Smooth muscle cell (in vitro differentiated cells): ENCODE measurements around the gene FAM168B. TPM values are rescaled to one million over a fixed set of nuclear protein-coding genes. Genes with fewer than 3 reads are reported as not detected.

Experiments
- DNase-seq: peaks from one replicate; lab custom pipeline; 2025; ENCODE audit not compliant: unreplicated experiment; lab: John Stamatoyannopoulos, UW
- H2AFZ ChIP-seq: fragments of 200-600 bp; sonication (generic); 2 replicates; pipeline ENCODE4 v1.6.0; 2016; ENCODE audit warnings: antibody characterized with exemption, low read depth, mild to moderate bottlenecking
- H3F3A ChIP-seq: fragments of 200-600 bp; sonication (generic); 2 replicates; pipeline ENCODE4 v1.6.0; 2017; ENCODE audit warnings: antibody characterized with exemption, low read depth
- H3K27ac ChIP-seq: fragments of 200-600 bp; sonication (generic); 2 replicates; pipeline ENCODE4 v1.5.1; 2016; ENCODE audit warnings: low read depth, mild to moderate bottlenecking
- H3K27me3 ChIP-seq: fragments of 200-600 bp; sonication (generic); 2 replicates; pipeline ENCODE4 v1.6.1; 2016; ENCODE audit warnings: low read depth, mild to moderate bottlenecking
- H3K36me3 ChIP-seq: fragments of 200-600 bp; sonication (generic); 2 replicates; pipeline ENCODE4 v1.5.1; 2016; ENCODE audit warnings: low read depth
- H3K4me1 ChIP-seq: fragments of 200-600 bp; sonication (generic); 2 replicates; pipeline ENCODE4 v1.5.1; 2016; ENCODE audit warnings: low read depth
- H3K4me2 ChIP-seq: fragments of 200-600 bp; sonication (generic); 2 replicates; pipeline ENCODE4 v1.6.0; 2016; ENCODE audit warnings: mild to moderate bottlenecking
- H3K4me3 ChIP-seq: fragments of 200-600 bp; sonication (generic); 2 replicates; pipeline ENCODE4 v1.5.1; 2016; ENCODE audit warnings: mild to moderate bottlenecking
- H3K79me2 ChIP-seq: fragments of 200-600 bp; sonication (generic); 2 replicates; pipeline ENCODE4 v1.6.0; 2016; ENCODE audit warnings: low read depth, mild to moderate bottlenecking
- H3K9ac ChIP-seq: fragments of 200-600 bp; sonication (generic); 2 replicates; pipeline ENCODE4 v1.6.0; 2016; ENCODE audit warnings: low read depth
- H3K9me3 ChIP-seq: fragments of 200-600 bp; sonication (generic); replicated peaks from 2 replicates; pipeline ENCODE4 v1.5.1; 2016; ENCODE audit warnings: low read depth
- H4K20me1 ChIP-seq: fragments of 200-600 bp; sonication (generic); 2 replicates; pipeline ENCODE4 v1.6.0; 2016; ENCODE audit warnings: low read depth
- CTCF ChIP-seq: fragments of 200-600 bp; sonication (generic); IDR thresholded peaks from 2 replicates; pipeline ENCODE4 v1.5.1; 2017; ENCODE audit warnings: borderline replicate concordance, mild to moderate bottlenecking, antibody characterized with exemption; ENCODE audit not compliant: insufficient read depth, poor library complexity, severe bottlenecking
- WGBS: methylation state at CpG from one replicate; pipeline ENCODE4 v1.1.7; 2016; ENCODE audit warnings: low lambda C conversion rate; 5-methylcytosine and 5-hydroxymethylcytosine counted together
- polyA plus RNA-seq: library from polyadenylated mRNA; unstranded; fragments of >200 nt; fragmentation: Nextera tagmentation; extraction: Ambion mirVana; gene quantifications from 2 replicates; pipeline ENCODE4 v1.2.1, GENCODE V29; 2016
- total RNA-seq: library from RNA; depleted of rRNA; stranded (reverse); fragments of >200 nt; gene quantifications from 2 replicates; pipeline ENCODE4 v1.2.3, GENCODE V29; 2014

Gene FAM168B
- total and polyA plus RNA-seq, 2 experiments from 2014 or later, result 46.6 to 113 TPM

- WGBS, result 95% methylated on average over 2 of the region's 2 CpGs
- no peak for DNase-seq
- no peaks in the 10 kb centered on the region for H4K20me1 ChIP-seq
- no peak overlapping the region for H3K4me2 ChIP-seq
- H3K9me3 ChIP-seq, result no peaks in the 10 kb centered on the region
- no peak overlapping the region for H3K27ac ChIP-seq
- H3K9ac ChIP-seq, result no peak overlapping the region
- no peak overlapping the region for H2AFZ ChIP-seq
- H3K4me3 ChIP-seq, result no peak overlapping the region
- no peak for TF ChIP-seq CTCF
- H3K36me3 ChIP-seq, result no peaks in the 10 kb centered on the region
- no peaks in the 10 kb centered on the region for H3F3A ChIP-seq
- H3K4me1 ChIP-seq, result no peaks in the 10 kb centered on the region
- no peaks in the 10 kb centered on the region for H3K79me2 ChIP-seq
- no peaks in the 10 kb centered on the region for H3K27me3 ChIP-seq
Observed at GRCh38 chr2:131006561-131006960, 86.7 kb downstream of the FAM168B start.

GRCh38 chr2:131005216-131005935 is 87.9 kb downstream of the FAM168B start:
- H3K9me3 ChIP-seq, result no peaks in the 10 kb centered on the region
- no peak overlapping the region for H2AFZ ChIP-seq
- H4K20me1 ChIP-seq, result no peaks in the 10 kb centered on the region
- H3K27me3 ChIP-seq, result no peaks in the 10 kb centered on the region
- H3K4me1 ChIP-seq, result no peaks in the 10 kb centered on the region
- H3K4me2 ChIP-seq, result no peak overlapping the region
- 87% methylated on average over 16 of the region's 16 CpGs for WGBS
- no peak for TF ChIP-seq CTCF
- H3K79me2 ChIP-seq, result no peaks in the 10 kb centered on the region
- DNase-seq, result no peak
- no peaks in the 10 kb centered on the region for H3F3A ChIP-seq
- no peak overlapping the region for H3K9ac ChIP-seq
- H3K4me3 ChIP-seq, result no peak overlapping the region
- H3K27ac ChIP-seq, result no peak overlapping the region
- H3K36me3 ChIP-seq, result no peaks in the 10 kb centered on the region

GRCh38 chr2:131004446-131005209 is 88.6 kb downstream of the FAM168B start:
- Histone ChIP-seq H3F3A (no peaks in the 10 kb centered on the region), H3K36me3 (no peaks in the 10 kb centered on the region), H3K79me2 (no peaks in the 10 kb centered on the region), H3K27me3 (no peaks in the 10 kb centered on the region), H3K9me3 (no peaks in the 10 kb centered on the region), H3K27ac (no peak overlapping the region), H3K9ac (no peak overlapping the region), H4K20me1 (no peaks in the 10 kb centered on the region), H3K4me3 (no peak overlapping the region), H3K4me2 (no peak overlapping the region), H3K4me1 (no peaks in the 10 kb centered on the region), H2AFZ (no peak overlapping the region)
- no peak for DNase-seq
- no peak for TF ChIP-seq CTCF
- WGBS, result 88% methylated on average over 11 of the region's 11 CpGs
